KMS-11 (cell line): Measurements from ENCODE around the gene USPL1.

Experiments
- H2AFZ ChIP-seq: fragments of 200-600 bp; sonication (generic); 2 replicates; pipeline ENCODE4 v1.6.1; 2016; ENCODE audit warnings: antibody characterized with exemption, mixed run types, low read depth
- H3K27ac ChIP-seq: fragments of 200-600 bp; sonication (generic); 2 replicates; pipeline ENCODE4 v1.6.1; 2016; ENCODE audit warnings: mild to moderate bottlenecking, mixed run types
- H3K27me3 ChIP-seq: fragments of 200-600 bp; sonication (generic); 2 replicates; pipeline ENCODE4 v1.6.1; 2017; ENCODE audit warnings: mild to moderate bottlenecking, low read depth, mixed run types, moderate library complexity; ENCODE audit not compliant: insufficient read depth
- H3K36me3 ChIP-seq: fragments of 200-600 bp; sonication (generic); 2 replicates; pipeline ENCODE4 v1.6.1; 2017; ENCODE audit warnings: mild to moderate bottlenecking, mixed run types; ENCODE audit not compliant: insufficient read depth
- H3K4me1 ChIP-seq: fragments of 200-600 bp; sonication (generic); 2 replicates; pipeline ENCODE4 v1.6.1; 2016; ENCODE audit warnings: mild to moderate bottlenecking, low read depth, mixed run types; ENCODE audit not compliant: poor library complexity, severe bottlenecking
- H3K4me2 ChIP-seq: fragments of 200-600 bp; sonication (generic); 2 replicates; pipeline ENCODE4 v1.7.0; 2016; ENCODE audit warnings: mild to moderate bottlenecking, mixed run types
- H3K4me3 ChIP-seq: fragments of 200-600 bp; sonication (generic); IDR thresholded peaks from 2 replicates; pipeline ENCODE4 v1.6.1; 2017; ENCODE audit warnings: low read depth, low read length, mixed read lengths; ENCODE audit not compliant: insufficient read depth
- H3K79me2 ChIP-seq: fragments of 200-600 bp; sonication (generic); 2 replicates; pipeline ENCODE4 v1.6.1; 2016; ENCODE audit warnings: low read depth, mixed run types; ENCODE audit not compliant: insufficient read depth
- H3K9ac ChIP-seq: fragments of 200-600 bp; sonication (generic); 2 replicates; pipeline ENCODE4 v1.6.1; 2016; ENCODE audit warnings: mild to moderate bottlenecking, mixed run types
- H4K20me1 ChIP-seq: fragments of 200-600 bp; sonication (generic); 2 replicates; pipeline ENCODE4 v1.6.1; 2016; ENCODE audit warnings: mild to moderate bottlenecking, mixed run types; ENCODE audit not compliant: insufficient read depth
- CTCF ChIP-seq: fragments of 200-600 bp; sonication (generic); conservative IDR thresholded peaks from 2 replicates; pipeline ENCODE4 v1.6.1; 2017; ENCODE audit warnings: low read depth, mild to moderate bottlenecking, antibody characterized with exemption, low read length, moderate library complexity, mixed read lengths

The USPL1 gene

GRCh38 chr13:30689752-30690151 is 72.0 kb downstream of the USPL1 start:
- H2AFZ ChIP-seq, result peak overlapping the region; percentile 85
- 0 out of 2 replicates have a peak overlapping the region, but pooled peaks have one; percentile 37 for H3K9ac ChIP-seq

GRCh38 chr13:30690282-30691188 is 72.8 kb downstream of the USPL1 start:
- no peaks in the 10 kb centered on the region for H4K20me1 ChIP-seq
- H3K79me2 ChIP-seq, result no peaks in the 10 kb centered on the region
- TF ChIP-seq CTCF, result no peak
- no peaks in the 10 kb centered on the region for H3K36me3 ChIP-seq
- H3K4me1 ChIP-seq, result peaks cover 20% of the 10 kb centered on the region
- peak overlapping the region; percentile 37; the same call in 1 of the 2 replicates for H3K9ac ChIP-seq
- H2AFZ ChIP-seq, result peak overlapping the region; percentile 85
- H3K4me3 ChIP-seq, result no peak overlapping the region
- no peaks in the 10 kb centered on the region for H3K27me3 ChIP-seq
- peak overlapping the region; percentile 48 for H3K27ac ChIP-seq
- peak overlapping the region; percentile 84 for H3K4me2 ChIP-seq

More at GRCh38 chr13:30689752-30690151, 72.0 kb downstream of the USPL1 start:
- Histone ChIP-seq H3K36me3 (no peaks in the 10 kb centered on the region), H3K4me1 (peaks cover 15% of the 10 kb centered on the region), H3K79me2 (no peaks in the 10 kb centered on the region), H3K27me3 (no peaks in the 10 kb centered on the region), H3K27ac (no peak overlapping the region; the same call in 1 of the 2 replicates), H3K4me3 (no peak overlapping the region), H4K20me1 (no peaks in the 10 kb centered on the region), H3K4me2 (peak overlapping the region; percentile 84; the same call in 1 of the 2 replicates)
- no peak for TF ChIP-seq CTCF

- Histone ChIP-seq H3K9ac (no peak overlapping the region), H3K27me3 (no peaks in the 10 kb centered on the region), H3K4me1 (peaks cover 34% of the 10 kb centered on the region), H3K36me3 (no peaks in the 10 kb centered on the region), H3K79me2 (no peaks in the 10 kb centered on the region), H3K4me3 (no peak overlapping the region), H4K20me1 (no peaks in the 10 kb centered on the region), H2AFZ (no peak overlapping the region), H3K4me2 (no peak overlapping the region), H3K27ac (no peak overlapping the region)
- no peak for TF ChIP-seq CTCF
Observed at GRCh38 chr13:30692113-30692512, 74.4 kb downstream of the USPL1 start.

GRCh38 chr13:30696278-30697176 is 78.8 kb downstream of the USPL1 start:
- Histone ChIP-seq H3K79me2 (no peaks in the 10 kb centered on the region), H3K27ac (peak overlapping the region; percentile 15; the same call in 1 of the 2 replicates), H3K4me2 (peak overlapping the region; percentile 70), H4K20me1 (no peaks in the 10 kb centered on the region), H3K36me3 (no peaks in the 10 kb centered on the region), H3K27me3 (no peaks in the 10 kb centered on the region), H3K4me3 (no peak overlapping the region), H3K9ac (no peak overlapping the region), H2AFZ (peak overlapping the region; percentile 58; the same call in 1 of the 2 replicates), H3K4me1 (peaks cover 19% of the 10 kb centered on the region)
- TF ChIP-seq CTCF, result no peak
